VCaP (cell line): ENCODE data around the gene U2AF1L4.

Experiments used
- H3K27ac ChIP-seq: fragments of 450-650 bp; 2 replicates; pipeline ENCODE4 v1.5.1; 2017
- TF ChIP-seq, protein P1 (sequence below): fragments of 450-650 bp; conservative IDR thresholded peaks from 2 replicates; pipeline ENCODE4 v1.5.1; 2017; ENCODE audit warnings: mild to moderate bottlenecking, moderate library complexity

Gene U2AF1L4

GRCh38 chr19:35718345-35719041, 26.7 kb downstream of the U2AF1L4 start:
- TF ChIP-seq, protein P1, sequence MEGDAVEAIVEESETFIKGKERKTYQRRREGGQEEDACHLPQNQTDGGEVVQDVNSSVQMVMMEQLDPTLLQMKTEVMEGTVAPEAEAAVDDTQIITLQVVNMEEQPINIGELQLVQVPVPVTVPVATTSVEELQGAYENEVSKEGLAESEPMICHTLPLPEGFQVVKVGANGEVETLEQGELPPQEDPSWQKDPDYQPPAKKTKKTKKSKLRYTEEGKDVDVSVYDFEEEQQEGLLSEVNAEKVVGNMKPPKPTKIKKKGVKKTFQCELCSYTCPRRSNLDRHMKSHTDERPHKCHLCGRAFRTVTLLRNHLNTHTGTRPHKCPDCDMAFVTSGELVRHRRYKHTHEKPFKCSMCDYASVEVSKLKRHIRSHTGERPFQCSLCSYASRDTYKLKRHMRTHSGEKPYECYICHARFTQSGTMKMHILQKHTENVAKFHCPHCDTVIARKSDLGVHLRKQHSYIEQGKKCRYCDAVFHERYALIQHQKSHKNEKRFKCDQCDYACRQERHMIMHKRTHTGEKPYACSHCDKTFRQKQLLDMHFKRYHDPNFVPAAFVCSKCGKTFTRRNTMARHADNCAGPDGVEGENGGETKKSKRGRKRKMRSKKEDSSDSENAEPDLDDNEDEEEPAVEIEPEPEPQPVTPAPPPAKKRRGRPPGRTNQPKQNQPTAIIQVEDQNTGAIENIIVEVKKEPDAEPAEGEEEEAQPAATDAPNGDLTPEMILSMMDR, result no peak
- H3K27ac ChIP-seq, result peak overlapping the region; percentile 98

- TF ChIP-seq, protein P1, result no peak
- peak within 1 kb of the TSS; percentile 98 for H3K27ac ChIP-seq
Observed at GRCh38 chr19:35717665-35718344, 27.4 kb downstream of the U2AF1L4 start, which contains the start of gene KMT2B. KMT2B (plus strand) TSS chr19:35718003; CDS start chr19:35718019, 16 bp downstream.

DNA sequence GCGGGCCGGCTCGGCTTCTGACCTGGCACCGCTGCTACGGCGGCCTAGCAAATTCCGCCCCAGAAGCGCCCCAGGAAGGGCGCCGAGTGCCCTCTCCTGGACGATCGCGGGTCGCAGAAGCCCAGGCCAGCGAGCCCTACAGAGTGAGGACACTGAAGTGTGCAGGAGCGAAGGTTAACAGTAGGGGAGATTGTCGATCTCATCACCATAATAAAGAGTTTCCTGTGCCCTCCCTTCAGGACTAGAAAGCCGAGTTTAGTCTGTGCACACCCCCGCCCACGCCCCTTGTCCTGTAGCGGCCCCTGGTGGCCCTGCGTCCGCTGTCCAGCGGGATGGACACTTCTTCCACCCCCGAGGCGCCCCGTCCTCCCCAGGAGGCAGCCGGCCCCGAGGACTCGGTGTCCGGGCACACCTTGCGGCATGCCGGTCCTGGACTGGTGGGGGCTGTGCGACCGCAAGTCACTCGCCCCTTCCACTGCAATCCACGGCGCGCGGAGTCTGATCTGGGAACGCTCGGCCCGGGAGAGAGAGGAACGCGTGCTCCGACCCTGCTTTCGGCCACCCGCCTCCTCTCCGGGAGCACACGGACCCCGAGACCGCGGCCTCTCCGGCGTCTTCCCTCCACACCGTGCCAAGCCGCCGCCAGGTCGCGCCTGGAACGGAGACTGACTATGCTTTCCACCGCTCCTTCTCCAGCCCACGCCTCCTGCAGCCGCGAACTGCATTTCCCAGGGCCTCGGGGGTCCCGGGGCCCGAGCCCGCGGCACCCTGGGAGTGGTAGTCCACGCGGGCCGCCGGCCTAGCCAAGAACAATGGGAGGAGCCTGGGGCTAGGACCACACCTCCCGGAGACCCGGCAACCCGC, 28.2 kb downstream of the U2AF1L4 start:
- TF ChIP-seq, protein P1, result peak; percentile 98
- H3K27ac ChIP-seq, result peak overlapping the region; percentile 98

GRCh38 chr19:35715981-35716800, 29.0 kb downstream of the U2AF1L4 start:
- TF ChIP-seq, protein P1, result no peak
- H3K27ac ChIP-seq, result peak overlapping the region; percentile 98

GRCh38 chr19:35715355-35715809, 29.8 kb downstream of the U2AF1L4 start:
- H3K27ac ChIP-seq, result peak overlapping the region; percentile 98
- TF ChIP-seq, protein P1, result no peak

- peak overlapping the region; percentile 98 for H3K27ac ChIP-seq
- TF ChIP-seq, protein P1, result peak; percentile 28; the same call in 1 of the 2 replicates
Observed at GRCh38 chr19:35714601-35715354, 30.4 kb downstream of the U2AF1L4 start.
